Activated CD4-positive, alpha-beta T cell treated with anti-CD3 and anti-CD28 coated beads, Interleukin-2, amount 10 ng/mL, durations not matched to agents 24 days and 14 days (primary cell): ENCODE measurements around the gene SEC24D. TPM values are rescaled to one million over a fixed set of nuclear protein-coding genes. Genes with fewer than 3 reads are reported as not detected.
"Not testable (repeated sequence)": the region's sequence is repeated elsewhere in the genome, so short reads cannot be mapped to it uniquely, and the experiment has no call there.

Experiments used
- DNase-seq: peaks from one replicate; pipeline ENCODE4 v3.0.0; 2022
- H3K27ac Mint-ChIP-seq: one replicate; pipeline ENCODE4 v1.8.0; 2022; ENCODE audit warnings: mild to moderate bottlenecking, mixed read lengths
- H3K27me3 Mint-ChIP-seq: one replicate; pipeline ENCODE4 v1.8.0; 2022; ENCODE audit warnings: mixed read lengths
- H3K36me3 Mint-ChIP-seq: one replicate; pipeline ENCODE4 v1.8.0; 2022; ENCODE audit warnings: low read depth, mild to moderate bottlenecking, mixed read lengths
- H3K4me1 Mint-ChIP-seq: one replicate; pipeline ENCODE4 v1.8.0; 2021; ENCODE audit warnings: mixed read lengths
- H3K4me3 Mint-ChIP-seq: one replicate; pipeline ENCODE4 v1.8.0; 2022; ENCODE audit warnings: mild to moderate bottlenecking, moderate library complexity, mixed read lengths
- H3K9me3 Mint-ChIP-seq: one replicate; pipeline ENCODE4 v1.8.0; 2021; ENCODE audit warnings: mixed read lengths
- intact Hi-C: fragments of 100-400 bp; cut with micrococcal nuclease; formaldehyde crosslinking; loops from one replicate; pipeline ENCODE4 v1.15.1; 2023
- total RNA-seq: library from RNA; stranded (reverse); gene quantifications from 2 replicates; pipeline ENCODE4 v1.2.3, GENCODE V29; 2022

SEC24D gene, protein sequence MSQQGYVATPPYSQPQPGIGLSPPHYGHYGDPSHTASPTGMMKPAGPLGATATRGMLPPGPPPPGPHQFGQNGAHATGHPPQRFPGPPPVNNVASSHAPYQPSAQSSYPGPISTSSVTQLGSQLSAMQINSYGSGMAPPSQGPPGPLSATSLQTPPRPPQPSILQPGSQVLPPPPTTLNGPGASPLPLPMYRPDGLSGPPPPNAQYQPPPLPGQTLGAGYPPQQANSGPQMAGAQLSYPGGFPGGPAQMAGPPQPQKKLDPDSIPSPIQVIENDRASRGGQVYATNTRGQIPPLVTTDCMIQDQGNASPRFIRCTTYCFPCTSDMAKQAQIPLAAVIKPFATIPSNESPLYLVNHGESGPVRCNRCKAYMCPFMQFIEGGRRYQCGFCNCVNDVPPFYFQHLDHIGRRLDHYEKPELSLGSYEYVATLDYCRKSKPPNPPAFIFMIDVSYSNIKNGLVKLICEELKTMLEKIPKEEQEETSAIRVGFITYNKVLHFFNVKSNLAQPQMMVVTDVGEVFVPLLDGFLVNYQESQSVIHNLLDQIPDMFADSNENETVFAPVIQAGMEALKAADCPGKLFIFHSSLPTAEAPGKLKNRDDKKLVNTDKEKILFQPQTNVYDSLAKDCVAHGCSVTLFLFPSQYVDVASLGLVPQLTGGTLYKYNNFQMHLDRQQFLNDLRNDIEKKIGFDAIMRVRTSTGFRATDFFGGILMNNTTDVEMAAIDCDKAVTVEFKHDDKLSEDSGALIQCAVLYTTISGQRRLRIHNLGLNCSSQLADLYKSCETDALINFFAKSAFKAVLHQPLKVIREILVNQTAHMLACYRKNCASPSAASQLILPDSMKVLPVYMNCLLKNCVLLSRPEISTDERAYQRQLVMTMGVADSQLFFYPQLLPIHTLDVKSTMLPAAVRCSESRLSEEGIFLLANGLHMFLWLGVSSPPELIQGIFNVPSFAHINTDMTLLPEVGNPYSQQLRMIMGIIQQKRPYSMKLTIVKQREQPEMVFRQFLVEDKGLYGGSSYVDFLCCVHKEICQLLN
- total RNA-seq = 43.9 and 45.3 TPM in 2 replicates

DNA sequence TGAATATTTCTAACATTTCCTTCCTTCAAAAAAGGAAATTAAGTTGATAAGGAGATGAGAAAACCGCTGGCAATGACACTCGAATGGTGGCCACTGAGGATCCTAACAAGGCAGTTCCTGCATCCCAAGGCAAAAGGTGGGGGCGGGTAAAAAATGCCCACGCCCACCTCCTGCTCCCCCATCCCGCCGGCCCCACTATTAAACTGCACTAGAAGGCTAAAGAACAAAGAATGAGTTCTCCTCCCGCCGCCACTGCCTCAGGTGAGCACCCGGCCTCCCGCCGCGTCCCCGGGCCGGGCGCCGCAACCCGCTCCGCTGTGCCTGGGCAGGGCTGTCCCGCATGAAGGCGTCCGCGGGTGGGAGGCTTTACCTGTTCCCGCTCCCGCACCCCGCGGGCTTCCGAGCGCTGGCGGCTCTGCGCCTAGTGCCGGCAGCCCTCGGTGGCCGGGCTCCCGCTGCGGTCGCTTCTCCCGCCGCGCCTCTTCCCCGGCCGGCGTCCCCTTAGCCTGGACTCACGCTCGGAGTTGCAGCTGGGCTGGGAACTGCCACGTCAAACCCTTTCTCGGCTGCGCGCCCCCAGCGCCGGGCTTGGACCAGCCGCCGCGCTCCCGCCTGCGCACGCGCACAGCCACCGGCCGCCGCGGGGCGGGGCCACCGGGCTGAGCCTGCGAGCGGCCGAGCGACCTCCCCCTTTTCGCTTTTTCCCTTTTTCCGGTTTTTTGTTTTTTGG is at the start of gene SEC24D:
Gene SEC24D, minus strand, starts transcription at position 556 of the 730 bp plus-strand sequence. CDS start 2,430 bp downstream, outside the sequence.
- H3K4me1 Mint-ChIP-seq = peaks cover 31% of the 10 kb centered on the region
- intact Hi-C loops = loop anchor here (1.0 to 10.0 kb wide), 5 partner anchors 15 to 558 kb away; partner anchors contain the start of genes METTL14 and USP53
- peak within 1 kb of the TSS; percentile 95 for H3K27ac Mint-ChIP-seq

DNA sequence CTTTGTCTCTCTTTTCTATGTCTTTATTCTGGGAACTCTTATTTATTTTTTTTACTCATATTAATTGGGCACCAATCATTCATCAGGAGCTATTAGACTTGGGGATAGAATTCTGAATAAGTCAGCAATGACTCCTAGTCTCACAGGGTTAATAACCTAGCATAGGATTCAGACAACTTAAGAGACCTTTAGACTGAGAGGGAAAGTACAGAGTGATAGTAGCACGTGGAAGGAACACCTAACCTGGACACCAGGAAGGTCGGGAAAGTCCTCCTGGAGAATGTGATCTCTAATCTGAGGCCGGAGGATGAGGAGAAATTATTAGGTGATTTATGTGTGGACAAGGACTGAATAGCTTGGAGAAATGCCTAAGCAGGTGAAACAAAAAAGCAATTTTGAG is 48.8 kb upstream of the SEC24D start:
- Mint-ChIP-seq H3K36me3 (no peaks in the 10 kb centered on the region), H3K27ac (no peak overlapping the region), H3K4me1 (peaks cover 11% of the 10 kb centered on the region), H3K4me3 (no peak overlapping the region), H3K27me3 (peaks cover 30% of the 10 kb centered on the region), H3K9me3 (no peaks in the 10 kb centered on the region)
- DNase-seq = no peak
- intact Hi-C loops = no loop called here

More for the DNA sequence above, at the start of gene SEC24D:
- H3K27me3 Mint-ChIP-seq = peaks cover 6% of the 10 kb centered on the region
- no peaks in the 10 kb centered on the region for H3K9me3 Mint-ChIP-seq
- peaks cover 20% of the 10 kb centered on the region for H3K36me3 Mint-ChIP-seq
- H3K4me3 Mint-ChIP-seq = peak within 1 kb of the TSS; percentile 94
- peak; percentile 97 for DNase-seq

DNA sequence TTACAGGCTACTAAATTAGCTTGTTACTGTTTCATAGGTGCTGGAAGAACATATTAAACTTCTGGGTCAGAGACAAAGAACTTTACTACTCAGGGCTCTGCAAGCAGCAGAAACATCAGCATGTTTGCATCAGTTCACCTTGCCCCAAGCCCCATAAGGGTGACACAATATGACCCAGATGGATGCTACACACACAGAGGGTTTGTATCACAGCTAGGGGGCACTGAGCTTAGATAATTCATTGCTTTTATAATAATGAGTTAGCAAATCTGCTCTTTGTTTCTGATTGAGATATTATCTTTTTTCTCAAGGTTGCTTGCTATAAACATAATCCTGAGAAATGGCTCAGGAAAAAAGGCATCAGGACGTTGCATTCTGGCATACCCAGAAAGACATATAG is 47.9 kb upstream of the SEC24D start:
- Mint-ChIP-seq H3K27me3 (peaks cover 24% of the 10 kb centered on the region), H3K27ac (no peak overlapping the region), H3K36me3 (no peaks in the 10 kb centered on the region), H3K9me3 (peaks cover 4% of the 10 kb centered on the region), H3K4me1 (peaks cover 6% of the 10 kb centered on the region), H3K4me3 (no peak overlapping the region)
- intact Hi-C loops = no loop called here
- DNase-seq = no peak

DNA sequence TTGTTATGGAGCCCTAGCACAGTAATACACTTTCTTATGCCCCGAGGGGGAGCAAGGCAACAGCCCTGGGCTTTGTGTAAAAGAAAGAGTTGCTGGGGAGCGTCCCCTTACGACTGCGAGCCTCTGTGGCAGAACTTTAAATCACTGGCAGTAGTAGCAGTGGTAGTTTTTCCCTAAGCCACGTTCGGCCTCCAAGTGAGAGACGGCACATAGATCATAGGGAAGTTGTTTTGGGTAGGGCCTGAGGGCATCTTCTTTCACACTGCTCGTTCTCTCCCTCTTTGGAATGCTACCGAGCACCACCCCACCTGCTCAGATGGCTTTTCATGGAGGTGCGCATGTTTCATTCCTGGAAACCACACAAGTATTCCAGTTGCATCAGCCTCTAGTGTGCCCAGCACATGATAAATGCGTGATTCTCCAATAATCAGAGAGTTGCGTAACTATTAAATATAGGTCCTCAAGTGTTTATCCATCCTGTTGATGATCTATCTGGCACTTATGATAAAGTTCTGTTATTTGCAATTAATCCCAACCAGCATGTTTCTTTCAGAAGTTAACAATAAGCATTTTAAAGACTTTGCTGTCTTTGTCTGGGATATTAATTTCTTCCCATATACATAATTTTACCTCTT is 45.7 kb upstream of the SEC24D start:
- peaks cover 7% of the 10 kb centered on the region for H3K27me3 Mint-ChIP-seq
- intact Hi-C loops = no loop called here
- no peak for DNase-seq
- peaks cover 14% of the 10 kb centered on the region for H3K9me3 Mint-ChIP-seq
- no peaks in the 10 kb centered on the region for H3K4me1 Mint-ChIP-seq
- H3K4me3 Mint-ChIP-seq = no peak overlapping the region
- no peaks in the 10 kb centered on the region for H3K36me3 Mint-ChIP-seq
- no peak overlapping the region for H3K27ac Mint-ChIP-seq

DNA sequence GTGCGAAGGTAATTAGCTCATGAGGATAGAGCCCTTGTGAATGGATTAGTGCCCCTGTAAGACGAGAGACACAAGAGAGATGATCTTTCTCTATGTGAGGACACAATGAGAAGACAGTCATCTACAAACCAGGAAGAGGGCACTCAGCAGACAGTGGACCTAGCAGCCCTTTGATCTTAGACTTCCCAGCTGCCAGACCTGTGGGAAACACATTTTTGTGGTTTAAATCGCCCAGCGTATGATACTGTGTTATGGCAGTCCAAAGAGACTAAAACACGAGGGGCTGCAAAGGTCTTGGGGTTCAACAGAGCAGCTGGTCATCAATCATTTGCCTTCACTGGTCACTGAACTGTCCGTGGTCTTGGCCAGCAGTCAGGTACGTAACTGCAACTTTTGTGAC is 43.5 kb upstream of the SEC24D start:
- intact Hi-C loops = no loop called here
- peaks cover 14% of the 10 kb centered on the region for H3K9me3 Mint-ChIP-seq
- peaks cover 2% of the 10 kb centered on the region for H3K27me3 Mint-ChIP-seq
- H3K36me3 Mint-ChIP-seq = no peaks in the 10 kb centered on the region
- no peak overlapping the region for H3K4me3 Mint-ChIP-seq
- DNase-seq = no peak
- no peaks in the 10 kb centered on the region for H3K4me1 Mint-ChIP-seq
- H3K27ac Mint-ChIP-seq = no peak overlapping the region

DNA sequence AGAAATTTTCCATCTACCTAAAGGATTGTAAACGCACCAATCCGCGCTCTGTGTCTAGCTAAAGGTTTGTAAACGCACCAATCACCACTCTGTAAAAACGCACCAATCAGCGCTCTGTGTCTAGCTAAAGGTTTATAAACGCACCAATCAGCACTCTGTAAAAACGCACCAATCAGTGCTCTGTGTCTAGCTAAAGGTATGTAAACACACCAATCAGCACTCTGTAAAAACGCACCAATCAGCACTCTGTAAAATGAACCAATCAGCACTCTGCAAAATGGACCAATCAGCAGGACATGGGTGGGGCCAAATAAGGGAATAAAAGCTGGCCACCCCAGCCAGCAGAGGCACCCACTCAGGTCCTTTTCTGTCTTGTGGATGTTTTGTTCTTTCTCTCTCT is 42.6 kb upstream of the SEC24D start:
- intact Hi-C loops, H3K36me3 Mint-ChIP-seq, H3K4me1 Mint-ChIP-seq, DNase-seq, H3K27ac Mint-ChIP-seq, H3K4me3 Mint-ChIP-seq, H3K27me3 Mint-ChIP-seq: not testable (repeated sequence)
- peaks cover 14% of the 10 kb centered on the region for H3K9me3 Mint-ChIP-seq

DNA sequence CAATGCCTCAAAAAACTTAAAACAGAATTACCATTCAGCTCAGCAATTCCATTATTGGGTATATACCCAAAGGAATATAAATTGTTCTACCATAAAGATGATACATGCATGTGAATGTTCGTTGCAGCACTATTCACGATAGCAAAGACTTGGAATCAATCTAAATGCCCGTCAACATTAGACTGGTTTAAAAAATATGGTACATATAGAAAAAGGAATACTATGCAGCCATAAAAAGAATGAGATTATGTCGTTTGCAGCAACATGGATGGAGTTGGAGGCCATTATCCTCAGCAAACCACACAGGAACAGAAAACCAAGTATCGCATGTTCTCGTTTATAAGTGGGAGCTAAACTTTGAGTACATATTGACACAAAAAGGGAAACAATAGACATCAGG is 41.9 kb upstream of the SEC24D start:
- peaks cover 10% of the 10 kb centered on the region for H3K27me3 Mint-ChIP-seq
- H3K36me3 Mint-ChIP-seq = no peaks in the 10 kb centered on the region
- H3K4me1 Mint-ChIP-seq = no peaks in the 10 kb centered on the region
- peaks cover 14% of the 10 kb centered on the region for H3K9me3 Mint-ChIP-seq
- intact Hi-C loops = no loop called here
- H3K4me3 Mint-ChIP-seq = no peak overlapping the region
- no peak for DNase-seq
- no peak overlapping the region for H3K27ac Mint-ChIP-seq

DNA sequence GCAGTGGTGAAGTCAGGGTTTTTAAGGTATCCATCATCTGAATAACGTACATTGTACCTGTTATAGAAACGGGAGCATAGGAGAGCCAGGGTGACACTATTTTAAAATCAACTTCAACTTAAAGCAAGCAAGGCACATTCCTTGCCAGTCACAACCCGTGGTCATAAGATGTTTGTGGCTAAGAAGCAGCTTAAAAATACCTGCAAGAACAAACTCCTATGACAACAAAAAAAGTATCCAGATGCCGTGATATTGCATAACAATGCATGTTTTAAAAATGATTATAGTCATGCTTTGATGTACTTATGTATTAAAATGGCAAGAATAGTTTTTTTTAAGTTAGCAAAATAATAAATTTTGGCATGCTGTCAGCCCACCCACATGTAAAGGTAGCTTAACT is 36.3 kb upstream of the SEC24D start:
- no peaks in the 10 kb centered on the region for H3K36me3 Mint-ChIP-seq
- no peaks in the 10 kb centered on the region for H3K4me1 Mint-ChIP-seq
- H3K27ac Mint-ChIP-seq = no peak overlapping the region
- intact Hi-C loops = no loop called here
- H3K4me3 Mint-ChIP-seq = no peak overlapping the region
- no peaks in the 10 kb centered on the region for H3K9me3 Mint-ChIP-seq
- H3K27me3 Mint-ChIP-seq = peaks cover 15% of the 10 kb centered on the region
- no peak for DNase-seq

DNA sequence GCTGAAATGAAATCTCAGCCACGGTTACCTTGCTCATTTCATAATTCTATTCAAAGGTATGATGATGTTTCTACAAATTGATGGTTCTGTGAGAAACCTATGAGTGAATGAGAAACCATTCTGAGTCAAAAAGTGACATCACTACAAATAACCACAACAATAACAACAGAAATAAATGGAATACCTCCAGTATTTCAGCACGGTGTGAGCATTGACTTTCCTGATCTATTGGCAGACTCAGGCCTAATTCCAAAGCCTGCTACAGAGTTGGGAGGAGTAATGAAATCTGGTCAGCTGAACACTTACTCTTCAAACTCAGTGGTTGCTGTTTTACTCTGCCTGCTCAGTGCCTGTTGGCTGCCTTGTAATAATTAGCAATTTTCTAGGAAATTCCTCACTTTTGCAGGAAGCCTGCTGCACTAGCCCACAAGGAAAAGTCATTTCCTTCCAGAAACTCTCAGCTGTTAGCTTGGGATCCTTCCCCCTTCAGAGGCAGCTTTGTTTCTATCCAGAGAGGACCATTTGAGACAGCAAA is 33.9 kb upstream of the SEC24D start:
- peaks cover 13% of the 10 kb centered on the region for H3K27me3 Mint-ChIP-seq
- no peak overlapping the region for H3K4me3 Mint-ChIP-seq
- no peaks in the 10 kb centered on the region for H3K36me3 Mint-ChIP-seq
- no peaks in the 10 kb centered on the region for H3K4me1 Mint-ChIP-seq
- no peak for DNase-seq
- H3K27ac Mint-ChIP-seq = no peak overlapping the region
- intact Hi-C loops = no loop called here
- H3K9me3 Mint-ChIP-seq = no peaks in the 10 kb centered on the region

DNA sequence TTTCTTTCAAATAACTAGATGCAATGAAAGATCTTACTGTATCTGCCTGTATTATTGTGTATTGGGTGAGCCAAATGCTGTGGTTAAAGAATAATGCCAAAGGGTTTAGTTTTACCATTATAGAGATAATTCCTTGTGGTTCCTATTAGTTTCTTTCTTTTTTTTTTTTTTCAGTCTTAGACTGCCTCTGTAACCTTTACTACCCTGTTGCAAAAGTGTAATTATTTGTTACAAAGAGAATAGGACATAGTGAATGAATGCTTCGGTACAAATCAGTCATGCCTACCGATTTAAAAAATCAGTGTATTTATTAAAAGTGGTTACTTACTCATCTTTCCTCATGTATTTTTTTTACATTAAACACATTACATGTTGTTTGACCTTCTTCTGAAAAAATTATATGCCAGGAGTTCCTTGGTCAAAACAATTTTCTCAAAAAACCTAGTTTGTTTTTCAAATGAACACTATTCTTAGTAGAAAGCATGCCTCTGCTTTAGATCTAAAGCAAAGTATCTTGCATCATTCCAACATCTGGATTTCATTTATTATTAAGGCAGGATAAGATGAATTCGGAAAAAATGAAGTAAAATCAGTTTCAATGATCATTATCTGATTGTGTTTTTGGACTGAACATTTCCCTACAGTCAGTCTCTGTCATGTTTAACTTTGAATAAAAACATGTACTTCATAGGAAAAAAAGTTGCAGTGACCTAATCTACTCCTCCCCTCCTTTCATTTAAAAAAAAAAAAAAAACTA is 31.6 kb upstream of the SEC24D start:
- Mint-ChIP-seq H3K4me3 (no peak overlapping the region), H3K9me3 (no peaks in the 10 kb centered on the region), H3K27ac (no peak overlapping the region), H3K36me3 (no peaks in the 10 kb centered on the region), H3K4me1 (no peaks in the 10 kb centered on the region), H3K27me3 (peaks cover 9% of the 10 kb centered on the region)
- intact Hi-C loops = no loop called here
- DNase-seq = no peak

DNA sequence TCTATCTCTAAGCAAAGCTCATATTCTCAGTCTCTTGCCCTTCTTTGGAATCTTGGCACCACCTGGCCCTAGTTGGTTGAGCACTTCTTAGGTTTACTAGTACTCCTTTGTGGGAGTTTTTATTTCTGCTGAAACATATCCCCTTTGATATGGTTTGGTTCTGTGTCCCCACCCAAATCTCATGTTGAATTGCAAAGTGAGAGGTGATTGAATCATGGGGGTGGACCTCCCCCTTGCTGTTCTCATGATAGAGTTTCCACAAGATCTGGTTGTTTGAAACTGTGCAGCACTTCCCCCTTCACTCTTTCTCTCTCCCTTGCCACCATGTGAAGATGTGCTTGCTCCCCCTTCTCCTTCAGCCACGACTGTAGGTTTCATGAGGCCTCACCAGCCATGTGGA is 30.5 kb upstream of the SEC24D start:
- H3K27me3 Mint-ChIP-seq = peaks cover 11% of the 10 kb centered on the region
- no peak overlapping the region for H3K4me3 Mint-ChIP-seq
- no peak for DNase-seq
- no peaks in the 10 kb centered on the region for H3K9me3 Mint-ChIP-seq
- intact Hi-C loops = no loop called here
- no peaks in the 10 kb centered on the region for H3K36me3 Mint-ChIP-seq
- H3K4me1 Mint-ChIP-seq = no peaks in the 10 kb centered on the region
- H3K27ac Mint-ChIP-seq = no peak overlapping the region

DNA sequence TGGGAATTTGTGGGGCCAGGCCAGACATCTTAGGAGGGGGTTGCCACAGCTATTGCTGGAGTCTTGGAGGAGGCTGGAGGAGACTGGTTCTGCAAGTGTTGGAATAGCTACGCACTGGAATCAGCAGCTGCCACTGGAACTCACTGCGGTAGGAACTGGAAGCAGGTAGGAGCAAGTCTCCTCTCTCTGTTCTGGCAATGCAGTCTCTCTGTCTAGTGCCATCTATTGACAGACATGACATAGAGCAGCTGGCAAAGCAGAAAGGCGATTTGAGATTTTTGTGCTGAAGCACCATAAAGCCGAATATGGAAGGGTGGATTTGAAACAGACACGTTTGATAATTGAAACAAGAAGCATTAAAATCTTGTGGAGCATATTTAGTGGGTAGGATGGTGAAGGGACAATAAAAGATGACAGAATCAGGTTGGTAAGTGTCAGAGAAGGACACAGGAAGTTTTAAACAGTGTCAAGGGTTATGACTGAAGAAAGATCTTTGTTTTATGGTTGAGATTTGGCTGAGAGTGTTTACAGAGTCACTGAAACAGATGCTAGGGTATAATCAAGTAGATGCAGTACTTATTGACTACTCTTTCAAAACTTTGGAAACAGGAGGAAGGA is 29.3 kb upstream of the SEC24D start:
- H3K27me3 Mint-ChIP-seq = peaks cover 9% of the 10 kb centered on the region
- DNase-seq = peak; percentile 73
- H3K4me1 Mint-ChIP-seq = no peaks in the 10 kb centered on the region
- intact Hi-C loops = loop anchor here (1.0 kb wide), 1 partner anchor 93 kb away; no protein-coding TSS in a partner anchor
- no peak overlapping the region for H3K4me3 Mint-ChIP-seq
- no peak overlapping the region for H3K27ac Mint-ChIP-seq
- no peaks in the 10 kb centered on the region for H3K9me3 Mint-ChIP-seq
- H3K36me3 Mint-ChIP-seq = no peaks in the 10 kb centered on the region
